Keratinocyte (primary cell): ENCODE data around the gene ANKRD53. TPM values are rescaled to one million over a fixed set of nuclear protein-coding genes. Genes with fewer than 3 reads are reported as not detected.

Source experiments
- DNase-seq: peaks from one replicate; pipeline ENCODE4 v3.0.0-alpha.2; 2011; ENCODE audit warnings: low read depth, missing footprints, low spot score
- FAIRE-seq: peaks from 2 replicates; lab custom pipeline; 2011; peaks lifted over from hg19 to GRCh38; lab: Jason Lieb, UNC
- H2AFZ ChIP-seq: 2 replicates; pipeline ENCODE4 v1.6.0; 2012; ENCODE audit warnings: low read length, control low read depth, inconsistent platforms; ENCODE audit not compliant: control insufficient read depth
- H3K27ac ChIP-seq: 2 replicates; pipeline ENCODE4 v1.5.1; 2011; ENCODE audit warnings: low read length; ENCODE audit not compliant: control insufficient read depth, insufficient read depth
- H3K27me3 ChIP-seq: 3 replicates; pipeline ENCODE4 v1.6.0; 2011; ENCODE audit warnings: low read length; ENCODE audit not compliant: control insufficient read depth, insufficient read depth; ENCODE audit errors: extremely low read depth
- H3K36me3 ChIP-seq, 2 experiments: 2 replicates in 1 of 2; 3 replicates in 1 of 2; pipeline ENCODE4 v1.5.1; 2011; ENCODE audit warnings: low read length in 2 of 2, mild to moderate bottlenecking in 1 of 2; ENCODE audit not compliant: control insufficient read depth in 2 of 2, insufficient read depth in 2 of 2; ENCODE audit errors: extremely low read depth in 1 of 2
- H3K4me1 ChIP-seq: 3 replicates; pipeline ENCODE4 v1.5.1; 2011; ENCODE audit warnings: low read length; ENCODE audit not compliant: control insufficient read depth, insufficient read depth; ENCODE audit errors: extremely low read depth
- H3K4me2 ChIP-seq: 3 replicates; pipeline ENCODE4 v1.6.0; 2011; ENCODE audit warnings: low read depth, low read length; ENCODE audit not compliant: control insufficient read depth, insufficient read depth; ENCODE audit errors: extremely low read depth
- H3K4me3 ChIP-seq, 3 experiments: fragments of 200-600 bp in 1 of 3; sonication (generic) in 1 of 3; 2 replicates in 2 of 3; 3 replicates in 1 of 3; pipeline ENCODE4 v1.5.1; 2011 to 2016; ENCODE audit warnings: low read length in 3 of 3, mild to moderate bottlenecking in 3 of 3, control low read depth in 2 of 3, inconsistent platforms in 1 of 3, low read depth in 1 of 3, mixed read lengths in 1 of 3, mixed run types in 1 of 3, moderate library complexity in 1 of 3; ENCODE audit not compliant: control insufficient read depth in 2 of 3, insufficient read depth in 2 of 3; ENCODE audit errors: extremely low read depth in 1 of 3
- H3K79me2 ChIP-seq: 2 replicates; pipeline ENCODE4 v1.6.0; 2012; ENCODE audit warnings: low read length; ENCODE audit not compliant: control insufficient read depth, insufficient read depth
- H3K9ac ChIP-seq: 3 replicates; pipeline ENCODE4 v1.6.0; 2011; ENCODE audit warnings: low read length; ENCODE audit not compliant: control insufficient read depth, insufficient read depth; ENCODE audit errors: extremely low read depth
- H3K9me1 ChIP-seq: 3 replicates; pipeline ENCODE4 v1.6.0; 2011; ENCODE audit warnings: low read length; ENCODE audit not compliant: control insufficient read depth, insufficient read depth; ENCODE audit errors: extremely low read depth
- H3K9me3 ChIP-seq: 2 replicates; pipeline ENCODE4 v1.5.1; 2012; ENCODE audit warnings: low read depth, low read length; ENCODE audit not compliant: control insufficient read depth
- H4K20me1 ChIP-seq: 3 replicates; pipeline ENCODE4 v1.6.0; 2011; ENCODE audit warnings: low read length; ENCODE audit not compliant: control insufficient read depth, insufficient read depth; ENCODE audit errors: extremely low read depth
- EZH2 ChIP-seq: IDR thresholded peaks from one replicate; pipeline ENCODE4 v1.6.1; 2012; ENCODE audit warnings: inconsistent platforms, mild to moderate bottlenecking, low read length, moderate library complexity
- dilution Hi-C: fragments of 300-500 bp; cut with MboI; formaldehyde crosslinking; loops from one replicate; pipeline ENCODE4 v1.7.0; 2020; ENCODE audit warnings: low sequenced_read_pairs; ENCODE audit not compliant: extremely low pct_ligation_motif_present
- polyA plus RNA-seq, 5 experiments: library from polyadenylated mRNA; depleted of rRNA in 3 of 5; stranded (reverse) in 3 of 5; stranded (forward) in 1 of 5; unstranded in 1 of 5; fragments of >200 nt; gene quantifications; 1 replicate in 1 of 5; 2 replicates in 3 of 5; 3 replicates in 1 of 5; pipeline versions ENCODE4 v1.2.1 to v1.2.3, GENCODE V29; 2011 to 2012; ENCODE audit warnings: missing spikeins in 2 of 5, low read depth in 1 of 5, low replicate concordance in 1 of 5
- TF ChIP-seq, protein P1 (sequence below), 3 experiments: IDR thresholded peaks in 1 of 3; conservative IDR thresholded peaks in 1 of 3; optimal IDR thresholded peaks in 1 of 3; 2 replicates in 2 of 3; 3 replicates in 1 of 3; pipeline versions ENCODE3 to v1.5.1; 2011; ENCODE audit warnings: low read length in 3 of 3, mild to moderate bottlenecking in 3 of 3, moderate library complexity in 2 of 3, control low read depth in 1 of 3, inconsistent platforms in 1 of 3; ENCODE audit not compliant: insufficient read depth in 2 of 3; ENCODE audit errors: extremely low read depth in 1 of 3

ANKRD53 gene
- polyA plus RNA-seq, 1 donor (not counting 4 experiments of a cell fraction or from before 2014, with no cell fraction given) = not detected

GRCh38 chr2:70947556-70948184 lies 30.8 kb upstream of the ANKRD53 start:
- no peaks in the 10 kb centered on the region for H3K9me1 ChIP-seq
- H3K9me3 ChIP-seq = no peaks in the 10 kb centered on the region
- H3K9ac ChIP-seq = peak overlapping the region; percentile 39
- H4K20me1 ChIP-seq = no peaks in the 10 kb centered on the region
- H2AFZ ChIP-seq = peak overlapping the region; percentile 42
- peak overlapping the region; percentile 74 for H3K4me2 ChIP-seq
- H3K79me2 ChIP-seq = no peaks in the 10 kb centered on the region
- H3K27ac ChIP-seq = peak overlapping the region; percentile 17
- peaks cover under 1% of the 10 kb centered on the region for H3K27me3 ChIP-seq
- FAIRE-seq (no peak), DNase-seq (no peak)
- H3K4me3 ChIP-seq = peak overlapping the region in 2 of 3 experiments; percentile 31 to 47
- no peak for TF ChIP-seq EZH2
- TF ChIP-seq, protein P1, sequence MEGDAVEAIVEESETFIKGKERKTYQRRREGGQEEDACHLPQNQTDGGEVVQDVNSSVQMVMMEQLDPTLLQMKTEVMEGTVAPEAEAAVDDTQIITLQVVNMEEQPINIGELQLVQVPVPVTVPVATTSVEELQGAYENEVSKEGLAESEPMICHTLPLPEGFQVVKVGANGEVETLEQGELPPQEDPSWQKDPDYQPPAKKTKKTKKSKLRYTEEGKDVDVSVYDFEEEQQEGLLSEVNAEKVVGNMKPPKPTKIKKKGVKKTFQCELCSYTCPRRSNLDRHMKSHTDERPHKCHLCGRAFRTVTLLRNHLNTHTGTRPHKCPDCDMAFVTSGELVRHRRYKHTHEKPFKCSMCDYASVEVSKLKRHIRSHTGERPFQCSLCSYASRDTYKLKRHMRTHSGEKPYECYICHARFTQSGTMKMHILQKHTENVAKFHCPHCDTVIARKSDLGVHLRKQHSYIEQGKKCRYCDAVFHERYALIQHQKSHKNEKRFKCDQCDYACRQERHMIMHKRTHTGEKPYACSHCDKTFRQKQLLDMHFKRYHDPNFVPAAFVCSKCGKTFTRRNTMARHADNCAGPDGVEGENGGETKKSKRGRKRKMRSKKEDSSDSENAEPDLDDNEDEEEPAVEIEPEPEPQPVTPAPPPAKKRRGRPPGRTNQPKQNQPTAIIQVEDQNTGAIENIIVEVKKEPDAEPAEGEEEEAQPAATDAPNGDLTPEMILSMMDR (optimal IDR thresholded peaks at IDR 0.05 in 1 of 3, IDR thresholded peaks at IDR 0.05 in 1 of 3, conservative IDR thresholded peaks at IDR 0.05 in 1 of 3; ENCODE audit: extremely low read depth in 1 of 3, insufficient read depth in 2 of 3, low read length in 3 of 3) = no peak
- H3K36me3 ChIP-seq = no peaks in the 10 kb centered on the region
- dilution Hi-C loops = no loop called here
- peaks cover 15% of the 10 kb centered on the region for H3K4me1 ChIP-seq

DNA sequence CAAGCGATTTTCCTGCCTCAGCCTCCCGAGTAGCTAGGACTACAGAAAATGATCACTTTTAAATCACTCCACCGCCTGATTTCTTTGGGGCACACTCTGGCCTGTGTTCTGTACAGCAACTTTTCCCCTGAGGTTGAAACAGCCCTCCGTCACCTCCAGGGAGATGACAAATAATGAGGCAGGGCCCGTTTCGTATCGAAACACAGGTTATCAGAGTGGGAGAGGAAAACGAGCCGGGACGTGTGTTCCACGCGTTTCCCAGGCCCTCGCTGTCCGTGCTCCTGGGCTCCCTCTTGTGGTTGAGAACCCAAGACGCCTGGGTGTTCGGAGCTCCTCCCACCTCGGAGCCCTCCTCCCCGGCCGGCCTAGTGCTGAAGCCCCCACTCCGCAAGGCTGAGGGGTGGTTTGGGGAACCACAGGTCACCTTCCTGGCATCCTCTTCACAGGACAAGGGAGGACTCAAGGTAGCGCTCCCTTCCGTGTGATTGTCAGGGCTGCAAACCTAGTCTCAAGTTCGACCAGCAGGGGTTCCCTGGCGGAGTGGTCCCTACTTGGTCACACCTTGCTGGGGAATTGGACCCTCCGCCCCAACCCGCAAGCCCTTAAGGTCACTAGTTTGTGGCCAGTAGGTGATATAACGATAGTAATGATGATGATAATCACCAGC lies 30.0 kb upstream of the ANKRD53 start:
- no peaks in the 10 kb centered on the region for H3K9me3 ChIP-seq
- DNase-seq (no peak), FAIRE-seq (peak; percentile 32)
- TF ChIP-seq, protein P1 (optimal IDR thresholded peaks at IDR 0.05 in 1 of 3, IDR thresholded peaks at IDR 0.05 in 1 of 3, conservative IDR thresholded peaks at IDR 0.05 in 1 of 3; ENCODE audit: extremely low read depth in 1 of 3, insufficient read depth in 2 of 3, low read length in 3 of 3) = peak; percentile 78 to 94 (median 90)
- TF ChIP-seq EZH2 = no peak
- no peaks in the 10 kb centered on the region for H4K20me1 ChIP-seq
- dilution Hi-C loops = no loop called here
- peak overlapping the region; percentile 39 for H3K9ac ChIP-seq
- H3K79me2 ChIP-seq = no peaks in the 10 kb centered on the region
- H3K36me3 ChIP-seq = no peaks in the 10 kb centered on the region
- H3K9me1 ChIP-seq = no peaks in the 10 kb centered on the region
- peaks cover 15% of the 10 kb centered on the region for H3K4me1 ChIP-seq
- peak overlapping the region; percentile 74 for H3K4me2 ChIP-seq
- H3K27me3 ChIP-seq = peaks cover 4% of the 10 kb centered on the region
- H3K27ac ChIP-seq = no peak overlapping the region
- peak overlapping the region in 2 of 3 experiments; percentile 31 to 47 for H3K4me3 ChIP-seq
- peak overlapping the region; percentile 75 for H2AFZ ChIP-seq
